ENCODE results near the gene PTK6.

Gene PTK6

DNA sequence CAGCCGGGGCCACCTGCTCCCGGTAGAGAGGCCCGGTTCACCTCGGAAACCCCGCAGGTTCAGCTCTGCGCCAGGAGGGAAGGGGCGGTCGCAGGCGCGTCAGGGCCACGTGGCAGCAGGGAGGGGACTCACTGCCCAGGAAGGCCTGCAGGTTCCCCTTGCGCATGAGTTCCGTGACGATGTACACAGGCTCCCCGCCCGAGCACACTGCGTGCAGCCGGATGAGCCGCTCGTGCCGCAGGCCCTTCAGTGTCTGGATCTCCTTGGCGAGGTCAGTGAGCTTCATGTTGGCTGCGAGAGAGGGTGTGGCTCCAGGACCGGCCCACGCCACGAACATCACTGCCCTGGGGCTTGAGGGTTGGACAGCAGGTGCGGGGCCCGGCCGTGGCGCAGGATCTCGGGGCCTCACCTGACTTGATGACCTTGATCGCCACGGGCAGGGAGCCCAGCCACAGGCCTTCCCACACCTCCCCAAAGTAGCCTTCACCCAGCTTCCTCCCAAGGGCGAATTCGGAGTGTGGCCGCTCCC lies 4.9 kb upstream of the PTK6 start:
- DNase-seq, result no peak

DNA sequence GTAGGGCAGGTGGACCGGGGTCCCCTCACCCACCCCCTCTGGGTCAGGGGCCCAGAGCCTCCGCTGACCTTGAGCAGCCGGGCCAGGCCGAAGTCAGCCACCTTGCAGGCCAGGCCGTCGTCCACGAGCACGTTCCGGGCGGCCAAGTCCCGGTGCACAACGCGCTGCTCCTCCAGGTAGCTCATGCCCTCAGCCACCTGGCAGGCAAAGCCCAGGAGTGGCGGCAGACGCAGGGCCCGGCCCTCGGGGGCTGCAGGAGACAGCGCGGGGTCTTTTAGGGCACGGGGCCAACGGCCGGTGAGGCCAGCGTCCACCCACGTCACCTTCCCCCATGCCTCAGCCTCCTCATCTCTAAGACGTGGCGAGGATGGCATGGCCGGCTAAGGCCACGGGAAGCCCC lies 4.2 kb upstream of the PTK6 start:
- DNase-seq, result no peak

DNA sequence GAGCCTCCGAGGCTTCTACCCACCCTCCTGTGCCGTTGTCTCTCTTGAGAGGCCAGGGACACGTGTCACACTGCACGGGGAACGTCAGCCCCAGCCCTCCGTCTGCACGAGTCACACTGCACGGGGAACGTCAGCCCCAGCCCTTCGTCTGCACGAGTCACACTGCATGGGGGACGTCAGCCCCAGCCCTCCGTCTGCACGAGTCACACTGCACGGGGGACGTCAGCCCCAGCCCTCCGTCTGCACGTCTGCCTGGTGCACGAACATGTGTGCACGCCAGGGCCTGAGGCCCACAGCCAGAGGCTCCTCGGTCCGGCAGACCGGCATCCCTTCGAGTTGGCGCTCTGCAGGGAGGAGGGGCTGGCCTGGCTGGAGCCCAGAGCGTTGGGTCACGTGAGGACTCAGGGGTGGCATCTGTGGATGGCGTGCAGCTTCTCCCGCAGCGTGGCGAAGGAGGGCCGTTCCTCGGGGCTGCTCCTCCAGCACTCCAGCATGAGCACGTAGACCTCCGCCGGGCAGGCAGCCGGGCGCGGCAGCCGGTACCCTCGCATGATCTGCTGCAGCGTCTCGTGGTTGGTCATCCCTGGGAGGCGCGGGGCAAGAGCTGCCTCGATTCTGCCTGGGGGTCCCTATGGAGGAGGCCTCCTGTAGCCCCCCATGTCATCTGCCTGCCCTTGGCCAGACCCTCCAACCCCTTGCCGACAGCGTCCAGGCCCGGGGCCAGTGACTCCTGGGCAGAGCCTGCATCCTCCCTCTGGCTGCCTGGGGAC lies 3.4 kb upstream of the PTK6 start:
- no peak for DNase-seq

DNA sequence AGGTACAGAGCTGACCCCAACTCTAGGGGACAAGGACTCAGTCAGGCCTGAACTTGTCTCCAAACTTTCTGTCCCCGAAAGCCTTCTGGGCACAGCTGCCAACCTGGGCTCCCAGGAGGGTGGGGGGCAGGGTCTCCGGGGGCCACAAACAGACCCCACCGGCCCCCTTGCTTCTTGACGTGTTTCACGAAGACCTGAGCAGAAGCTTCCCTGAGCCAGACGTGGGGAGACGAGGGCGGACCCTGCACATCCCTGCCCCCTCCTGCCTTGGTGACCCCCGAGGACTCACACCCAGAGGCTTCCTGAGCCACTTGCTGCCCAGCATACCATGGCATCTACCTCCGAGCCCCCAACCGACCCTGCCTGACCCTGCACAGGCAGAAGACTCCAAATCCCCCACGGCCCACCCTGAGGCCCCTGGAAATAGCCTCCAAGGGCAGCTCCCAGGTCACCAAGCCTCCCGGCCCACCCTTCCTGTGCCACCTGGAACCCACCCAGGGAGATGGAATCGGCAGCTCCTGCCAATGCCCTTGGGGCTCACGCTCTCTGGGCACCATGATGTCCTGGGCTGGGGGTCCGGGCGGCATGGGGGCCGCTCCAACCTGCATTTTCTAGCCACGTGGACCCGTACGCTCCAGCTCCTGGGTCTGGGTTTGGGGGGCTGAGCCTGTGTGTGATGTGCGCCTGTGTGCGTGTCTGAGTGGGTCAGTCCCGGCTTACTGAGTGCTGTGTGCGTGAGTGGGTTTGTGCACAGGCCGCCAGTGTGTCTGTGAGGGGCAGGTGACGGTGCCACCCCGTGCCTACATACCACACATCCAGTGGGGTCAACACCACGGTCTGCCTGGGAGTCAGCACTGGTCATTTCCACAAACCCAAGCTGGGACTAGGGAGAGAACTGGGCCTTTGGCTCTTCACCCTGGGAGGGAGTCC lies 2.5 kb upstream of the PTK6 start:
- DNase-seq, result no peak

DNA sequence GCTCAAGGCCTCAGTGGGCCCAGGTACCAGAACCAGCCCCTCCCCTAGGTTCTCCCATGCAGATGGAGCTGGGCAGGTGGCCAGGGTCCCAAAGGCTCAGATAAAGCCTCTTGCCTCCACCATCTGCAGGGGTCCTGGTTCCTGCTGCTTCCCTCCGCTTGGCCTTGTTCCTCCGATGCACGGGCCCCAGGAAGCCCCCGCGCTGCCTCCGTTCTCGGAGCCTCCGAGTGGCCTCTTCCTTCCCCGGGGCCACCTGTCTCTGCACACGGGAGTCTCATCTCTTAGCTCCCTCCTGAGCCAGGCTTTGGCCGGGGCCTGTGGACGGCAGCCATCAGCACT lies 1.9 kb upstream of the PTK6 start:
- DNase-seq, result no peak

DNA sequence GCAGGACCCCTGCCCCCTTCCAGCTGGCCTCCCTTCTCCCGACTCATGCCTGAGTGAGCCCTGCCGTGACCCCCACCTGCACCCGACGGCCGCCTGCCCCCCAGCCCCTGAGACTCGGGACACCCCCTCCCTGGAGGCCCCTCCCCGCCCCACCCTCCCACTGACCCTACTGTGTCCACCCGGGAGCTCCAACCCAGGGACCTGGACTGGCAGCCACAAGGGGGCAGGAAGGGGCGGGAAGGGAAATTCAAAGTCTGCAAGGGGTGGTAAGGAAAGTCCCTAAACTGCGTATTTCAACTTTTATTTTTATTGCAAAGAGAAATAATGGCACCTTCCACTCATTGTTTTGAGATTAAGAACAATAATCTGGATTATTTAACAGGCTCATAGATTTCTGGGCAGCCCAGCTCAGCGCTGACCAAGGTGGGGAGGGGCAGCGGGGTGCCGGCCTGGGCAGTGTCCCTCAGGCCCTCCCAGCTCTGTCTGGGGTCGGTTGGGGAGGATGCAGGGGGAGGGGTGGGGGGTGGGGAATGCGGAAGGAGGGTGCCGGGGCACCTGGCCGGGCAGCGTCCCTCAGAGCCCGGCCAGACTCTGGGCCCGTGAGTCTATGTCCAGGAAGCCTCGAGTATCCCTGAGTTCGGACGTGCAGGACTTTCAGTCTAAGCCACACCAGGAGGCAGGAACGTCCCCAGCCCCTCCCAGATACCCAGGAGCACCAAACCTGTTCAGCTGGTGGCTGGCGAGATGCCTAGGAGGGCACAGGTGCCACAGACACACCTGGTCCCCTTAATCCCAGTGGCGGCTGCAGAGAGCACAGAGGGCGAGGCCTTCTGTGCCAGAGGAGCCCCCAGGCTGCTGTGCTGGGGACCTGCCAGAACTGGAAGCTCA lies 1.3 kb upstream of the PTK6 start:
- DNase-seq, result peak in 1 of 2 experiments; percentile 26

DNA sequence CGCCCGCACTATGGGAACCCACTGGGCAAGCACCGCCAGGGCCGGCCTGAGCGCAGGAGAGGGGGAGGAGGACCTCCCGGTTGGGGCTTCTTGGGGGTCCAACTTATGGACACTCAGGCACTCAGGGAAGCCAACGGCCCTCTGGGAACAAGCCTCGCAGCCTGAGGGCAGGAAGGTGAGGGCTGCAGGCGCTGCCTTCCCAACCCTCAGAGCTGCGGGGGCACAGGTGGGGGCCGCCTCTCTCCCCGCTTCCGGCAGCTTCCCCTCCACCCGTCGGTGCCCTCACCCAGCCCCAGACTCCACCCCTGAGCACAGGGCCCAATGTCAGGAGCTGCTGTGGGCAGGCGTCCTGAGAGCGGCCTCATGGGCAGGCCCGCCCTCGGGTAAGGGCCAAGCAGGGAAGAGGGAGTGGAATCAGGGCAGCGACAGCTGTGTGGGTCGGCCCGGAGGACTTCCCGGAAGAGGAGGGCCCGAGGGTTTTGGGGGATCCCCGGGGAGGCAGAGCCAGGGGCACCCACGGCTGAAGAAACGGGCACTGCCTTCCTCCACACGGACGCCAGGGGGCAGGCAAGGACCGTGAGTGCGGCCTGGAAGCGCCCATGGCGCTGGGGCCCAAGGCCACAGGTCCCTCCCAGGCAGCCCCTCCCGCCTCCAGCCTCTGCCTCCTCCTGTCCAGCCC lies 488 bp upstream of the PTK6 start:
- peak; percentile 96 to 98 for DNase-seq

DNA sequence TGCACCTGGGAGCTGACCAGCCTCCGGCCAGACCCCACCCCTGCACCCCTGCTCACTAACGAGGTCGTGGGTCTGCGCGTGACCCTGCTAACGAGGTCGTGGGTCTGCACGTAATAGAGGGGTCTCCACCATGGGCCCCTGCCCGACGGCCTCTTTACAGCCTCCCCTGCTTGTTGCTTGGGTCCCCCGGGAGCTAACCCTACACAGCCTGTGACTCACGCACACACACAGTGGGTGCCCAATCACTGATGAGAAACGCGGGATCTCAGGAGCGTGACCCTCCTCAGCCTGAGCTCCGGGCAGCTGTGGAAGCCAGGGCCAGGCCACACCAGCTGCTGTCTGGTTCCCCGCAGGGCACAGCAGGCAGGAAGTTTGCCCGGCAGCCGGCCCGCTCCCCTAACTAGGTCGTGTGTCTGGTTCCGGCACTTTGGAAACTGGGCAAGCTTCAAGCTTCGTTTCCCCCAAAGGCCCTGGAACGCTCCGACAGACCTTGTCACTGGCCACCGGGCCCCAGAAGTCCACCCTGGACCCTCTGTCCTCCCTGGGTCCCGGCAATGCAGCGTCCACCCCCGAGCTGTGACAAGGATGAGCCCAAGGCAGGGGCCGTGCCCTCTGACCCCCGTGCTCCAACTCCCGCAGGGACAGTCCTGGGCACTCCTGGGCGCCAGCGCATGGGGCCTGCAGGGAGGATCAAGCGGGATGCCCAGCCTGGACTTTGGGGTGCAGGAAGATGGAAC lies 767 bp downstream of the PTK6 start:
- no peak for DNase-seq

DNA sequence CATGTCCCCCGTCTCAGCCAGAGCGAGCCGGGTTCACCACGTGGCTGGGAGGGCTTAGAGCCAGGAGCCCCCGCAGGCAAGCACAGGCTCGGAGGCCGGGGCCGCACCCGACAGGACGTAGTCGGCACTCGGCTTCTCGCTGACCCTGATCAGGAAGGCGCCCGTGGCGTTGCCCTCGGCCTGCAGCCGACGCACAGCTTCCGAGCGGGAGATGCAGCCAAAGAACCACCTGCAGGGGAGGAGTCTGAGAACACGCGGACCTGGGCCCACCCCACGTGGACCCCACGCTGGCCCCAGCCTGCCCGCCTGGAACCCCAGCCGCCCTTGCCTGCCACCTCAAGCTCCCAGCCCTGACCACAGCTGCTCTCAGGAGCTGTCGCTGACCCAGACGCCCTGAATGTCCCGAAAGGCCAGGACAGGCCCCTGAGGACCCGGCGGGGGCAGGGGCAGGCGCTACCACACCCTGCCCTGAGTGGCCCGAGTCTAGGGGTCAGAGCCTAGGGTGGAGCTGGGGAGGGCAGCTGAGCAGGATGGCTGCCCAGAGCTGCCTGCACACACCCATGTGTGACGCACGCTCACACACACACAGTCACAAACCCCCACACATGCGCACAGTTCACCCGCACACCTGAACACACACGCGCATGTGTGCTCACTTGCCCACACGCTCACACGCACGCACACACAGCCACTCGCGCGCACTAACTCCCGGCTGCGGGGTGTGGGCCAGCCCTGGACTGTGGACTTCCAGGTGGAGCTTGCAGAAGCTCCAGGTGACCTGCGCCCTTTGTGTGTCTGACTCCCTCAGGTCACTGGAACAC lies 2.1 kb downstream of the PTK6 start:
- DNase-seq, result no peak

DNA sequence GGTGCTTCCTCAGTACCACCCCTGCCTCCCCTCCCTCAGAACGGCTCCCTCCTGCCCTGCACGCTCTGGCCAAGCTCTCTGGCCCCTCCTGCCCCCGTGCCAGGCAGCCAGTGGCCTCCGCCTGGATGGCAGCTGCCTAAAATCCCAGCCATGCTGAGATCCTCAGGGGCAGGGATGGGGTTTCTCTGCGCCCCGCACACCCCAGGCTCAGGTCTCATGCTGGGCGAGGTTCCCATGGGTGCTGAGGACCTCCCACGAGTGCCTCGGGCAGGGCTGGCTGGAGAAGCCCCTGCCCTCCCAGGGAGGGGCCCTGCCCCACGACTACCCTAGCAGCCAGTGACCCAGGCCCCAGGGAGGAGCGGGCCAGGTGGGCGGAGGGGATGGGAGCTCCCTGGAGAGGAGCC lies 2.7 kb downstream of the PTK6 start:
- DNase-seq, result no peak

DNA sequence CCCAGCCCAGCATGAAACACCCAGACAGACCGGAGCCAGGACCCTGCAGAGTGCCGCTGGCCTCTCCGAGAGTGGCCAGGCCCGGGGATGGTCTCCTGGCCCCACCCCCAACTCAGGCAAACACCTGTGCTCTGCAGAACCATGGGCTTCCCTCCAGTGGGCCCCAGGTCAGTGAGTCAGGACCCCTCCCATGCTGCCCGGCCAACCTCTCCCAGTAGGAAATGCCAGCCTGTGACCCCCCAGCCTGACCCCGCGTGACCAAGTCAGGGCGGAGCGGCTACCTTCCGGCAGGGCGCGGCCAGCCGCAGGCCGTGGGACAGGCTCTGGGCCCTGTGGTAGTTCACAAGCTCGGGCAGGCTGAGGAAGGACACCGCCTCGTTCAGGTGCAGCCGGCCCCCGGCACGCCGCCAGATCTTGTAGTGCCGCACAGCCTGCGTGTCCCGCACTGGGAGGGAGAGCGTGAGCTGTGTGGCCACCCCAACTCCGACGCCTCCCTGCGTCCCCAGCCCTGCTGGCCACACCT lies 3.2 kb downstream of the PTK6 start:
- no peak for DNase-seq

DNA sequence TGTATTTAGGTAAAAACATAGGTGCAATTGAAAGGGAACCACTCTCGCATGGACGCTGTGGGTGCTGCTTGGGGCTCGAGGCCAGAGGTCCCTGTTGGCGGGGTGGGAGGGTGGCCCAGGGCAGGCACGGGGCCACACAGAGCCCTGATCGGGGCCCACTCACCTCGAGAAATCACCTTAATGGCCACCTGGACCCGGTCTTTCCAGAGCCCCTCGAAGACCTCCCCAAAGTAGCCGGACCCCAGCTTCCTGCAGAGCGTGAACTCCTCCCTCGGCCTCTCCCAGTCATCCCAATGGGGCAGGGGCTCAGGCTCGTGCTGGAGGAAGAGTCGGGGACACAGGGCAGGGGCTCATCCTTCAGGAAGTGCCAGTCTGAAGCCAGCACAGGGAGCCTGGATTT lies 3.8 kb downstream of the PTK6 start:
- no peak for DNase-seq

DNA sequence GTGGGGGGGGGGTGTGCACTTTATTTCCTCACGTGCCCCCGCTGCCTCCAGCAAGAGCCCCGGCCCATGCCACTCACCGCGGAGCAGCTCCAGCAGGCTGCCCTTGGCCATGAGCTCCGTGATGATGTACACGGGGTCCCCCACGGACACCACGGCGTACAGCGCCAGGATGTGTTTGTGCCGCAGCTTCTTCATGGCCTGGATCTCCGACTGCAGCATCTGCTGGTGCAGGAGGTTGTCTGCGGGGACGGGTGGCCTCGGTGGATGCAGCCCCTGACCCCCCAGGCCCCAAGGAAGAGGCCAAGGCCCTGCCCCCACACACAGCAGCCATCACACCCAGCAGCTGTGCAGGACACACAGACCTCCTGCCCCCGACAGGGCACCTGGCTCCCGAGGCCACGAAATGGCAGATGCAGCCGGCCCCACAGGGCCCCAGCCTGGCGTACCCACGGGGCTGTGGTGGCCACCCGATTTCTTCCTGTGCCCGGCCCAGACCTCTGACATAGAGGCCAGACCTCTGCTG lies 4.7 kb downstream of the PTK6 start:
- no peak for DNase-seq

DNA sequence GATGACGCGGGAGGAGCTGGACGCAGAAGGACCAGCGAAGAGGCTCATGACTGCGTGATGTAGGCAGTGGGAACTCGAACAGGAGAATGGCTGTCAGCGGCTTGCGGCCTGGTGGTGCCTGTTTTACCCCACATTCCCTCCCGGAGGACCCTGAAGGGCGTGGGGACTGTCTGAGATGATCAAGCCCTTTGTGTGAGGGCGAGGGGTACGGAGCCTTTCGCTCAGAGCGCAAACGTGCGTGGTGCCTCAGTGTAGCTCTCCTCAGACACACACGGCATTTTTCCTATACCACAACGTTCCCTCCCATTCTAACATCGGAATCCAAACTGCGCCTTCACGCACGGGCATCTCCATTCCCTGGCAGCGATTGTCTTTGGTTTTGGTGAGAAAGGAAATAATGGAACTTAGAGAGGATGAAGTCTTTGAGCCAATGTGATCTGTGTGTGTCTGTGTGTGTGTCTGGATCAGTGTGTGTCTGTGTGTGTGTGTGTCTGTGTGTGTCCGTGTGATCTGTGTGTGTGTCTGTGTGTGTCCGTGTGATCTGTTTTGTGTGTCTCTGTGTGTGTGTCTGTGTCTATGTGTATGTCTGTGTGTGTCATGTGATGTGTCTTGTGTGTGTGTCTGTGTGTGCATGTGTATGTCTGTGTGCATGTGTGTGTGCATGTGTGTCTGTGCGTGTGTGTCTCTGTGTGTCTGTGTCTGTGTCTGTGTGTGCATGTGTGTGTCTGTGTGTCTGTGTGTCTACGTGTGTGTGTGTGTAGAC lies 5.3 kb downstream of the PTK6 start:
- no peak for DNase-seq

DNA sequence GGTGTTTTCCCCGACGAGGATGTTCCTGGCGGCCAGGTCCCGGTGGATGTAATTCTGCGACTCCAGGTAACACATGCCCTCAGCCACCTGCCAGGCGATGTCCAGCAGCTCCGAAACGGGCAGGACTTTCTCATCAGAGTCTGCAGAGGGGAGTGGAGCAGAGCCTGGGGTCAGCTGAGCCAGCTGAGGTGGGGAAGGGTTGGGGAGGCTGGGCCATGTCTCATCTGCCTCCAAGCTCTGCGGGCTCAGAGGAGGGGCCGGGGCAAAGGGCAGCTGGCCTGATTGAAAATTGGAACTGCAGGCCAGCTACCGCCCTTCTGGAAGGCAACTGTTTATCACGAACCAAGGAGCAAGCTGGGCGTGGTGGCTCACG lies 6.4 kb downstream of the PTK6 start:
- DNase-seq, result no peak

DNA sequence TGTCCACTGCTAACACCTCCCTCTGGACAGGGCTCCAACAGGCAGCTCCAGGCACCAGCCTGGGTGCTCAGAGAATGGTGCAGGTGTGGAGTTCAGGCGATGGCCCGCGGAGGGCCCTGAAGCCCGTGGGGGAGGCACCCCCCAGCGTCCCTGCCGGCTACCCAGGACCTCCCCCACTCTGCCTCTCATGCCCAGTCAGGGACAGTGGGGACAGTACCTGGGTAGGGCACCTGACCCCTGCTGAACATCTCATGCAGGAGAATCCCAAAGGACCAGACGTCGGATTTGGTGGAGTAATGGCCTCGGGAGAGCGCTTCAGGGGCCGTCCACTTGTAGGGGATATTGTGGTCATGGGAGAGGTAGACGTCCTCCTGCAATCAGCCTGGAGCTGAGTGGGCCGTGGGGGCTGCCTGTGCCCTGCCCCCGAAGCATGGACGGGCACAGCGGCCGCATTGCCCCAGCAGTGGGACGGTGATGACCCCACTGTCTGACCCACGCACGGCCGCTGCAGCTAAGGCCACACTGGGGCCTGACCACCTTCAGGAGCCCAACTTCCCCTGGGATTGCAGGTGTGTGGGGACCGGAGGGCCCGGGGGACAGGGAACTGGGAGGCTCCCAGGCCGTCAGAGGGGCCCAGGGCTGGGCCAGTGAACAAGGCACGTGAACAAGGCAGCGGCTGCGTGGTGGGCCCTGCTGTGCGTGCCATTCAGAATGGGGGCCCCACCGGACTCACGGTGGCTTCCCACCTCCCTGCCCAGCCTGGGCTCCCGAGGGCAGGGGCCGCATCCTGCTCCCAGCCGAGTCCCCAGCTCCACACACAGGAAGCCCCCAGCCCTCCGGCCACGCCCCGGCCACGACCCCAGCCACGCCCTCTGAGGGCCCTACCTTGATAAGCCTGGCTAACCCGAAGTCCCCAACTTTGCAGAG lies 7.1 kb downstream of the PTK6 start:
- DNase-seq, result no peak

DNA sequence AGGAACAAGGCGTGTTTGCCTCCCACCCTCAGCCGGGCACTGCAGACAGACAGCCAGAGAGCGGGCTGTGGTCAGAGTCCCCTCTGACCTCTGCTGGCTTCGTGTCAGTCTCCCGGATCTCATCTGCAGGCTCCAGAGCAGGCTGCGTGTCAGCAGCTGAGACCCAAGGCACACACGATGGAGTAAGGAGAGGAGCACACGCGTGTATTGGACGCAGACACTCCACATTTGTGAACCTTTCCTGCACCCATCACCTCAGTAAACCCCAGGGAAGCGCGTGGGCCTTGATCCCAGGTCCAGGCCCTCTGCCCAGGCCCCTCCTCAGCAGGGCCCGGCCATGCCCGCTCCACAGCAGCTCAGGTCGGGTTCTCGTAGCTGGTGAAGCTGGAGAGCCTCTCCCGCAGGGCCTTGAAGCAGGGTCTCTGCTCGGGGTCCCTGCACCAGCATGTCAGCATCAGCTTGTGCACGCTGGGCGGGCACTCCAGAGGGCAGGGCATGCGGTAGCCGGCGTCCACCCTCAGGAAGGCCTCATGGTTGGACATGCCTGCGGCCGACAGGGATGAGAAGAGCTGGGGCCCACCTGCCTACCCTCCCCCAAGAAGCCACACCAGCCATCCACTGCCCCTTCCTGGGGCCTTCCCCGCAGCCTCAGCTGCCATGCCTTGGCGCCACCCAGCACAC lies 7.9 kb downstream of the PTK6 start:
- DNase-seq, result no peak

DNA sequence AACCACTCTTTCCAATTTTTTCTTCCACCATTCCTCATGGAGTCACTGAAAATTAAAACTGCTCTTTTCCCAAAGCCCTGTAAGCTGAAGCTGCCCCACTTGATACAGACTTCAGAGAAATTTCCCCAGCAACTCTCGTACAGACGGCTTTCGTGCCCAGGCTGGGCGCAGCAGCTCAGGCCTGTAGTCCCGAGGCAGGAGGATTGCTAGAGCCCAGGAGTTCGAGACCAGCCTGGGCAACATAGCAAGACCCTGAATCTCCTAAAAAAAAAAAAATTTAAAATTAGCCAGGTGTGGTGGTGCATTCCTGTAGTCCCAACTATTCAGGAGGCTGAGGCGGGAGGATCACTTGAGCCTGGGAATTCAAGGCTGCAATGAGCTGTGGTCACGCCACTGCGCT lies 10.0 kb downstream of the PTK6 start:
- DNase-seq, result no peak
